Measurements from ENCODE around the gene LNPK.

GRCh38 chr2:175931805-175932204, 70.3 kb downstream of the LNPK start:
- TF ChIP-seq CTCF (conservative IDR thresholded peaks at IDR 0.05; ENCODE audit: low read depth, low read length), result no peak
- no peak for TF ChIP-seq RFX5 (IDR thresholded peaks at IDR 0.05; ENCODE audit: low read depth, low read length)
